A673 (cell line): ENCODE data around the gene SSBP3. TPM values are rescaled to one million over a fixed set of nuclear protein-coding genes. Genes with fewer than 3 reads are reported as not detected.

Source experiments
- BruUV-seq: library from RNA; stranded (reverse); fragments of 400-500 nt; replicated peaks from 2 replicates; lab custom pipeline; 2021; lab: Mats Ljungman, UMichigan
- CTCF ChIA-PET: fragments of 300-600 bp; sonication (Branson Sonifier 250); formaldehyde crosslinking; loops from one replicate; lab custom pipeline; 2022; ENCODE audit warnings: antibody characterized with exemption; lab: Charles Lee
- POLR2A ChIA-PET: fragments of 300-600 bp; sonication (Branson Sonifier 250); formaldehyde crosslinking; loops from one replicate; lab custom pipeline; 2022; ENCODE audit warnings: antibody characterized with exemption; ENCODE audit not compliant: low non-redundant PET; lab: Charles Lee
- DNase-seq: peaks from one replicate; pipeline ENCODE4 v3.0.0-alpha.2; 2015; ENCODE audit warnings: low spot score
- H3K27ac ChIP-seq: fragments of 200-600 bp; sonication (generic); 2 replicates; pipeline ENCODE4 v1.5.1; 2016; ENCODE audit warnings: mixed run types, low read depth, mild to moderate bottlenecking, mixed read lengths, antibody characterized with exemption, low read length; ENCODE audit not compliant: poor library complexity, severe bottlenecking
- H3K27me3 ChIP-seq: fragments of 200-600 bp; sonication (generic); replicated peaks from 2 replicates; pipeline ENCODE4 v1.6.1; 2017; ENCODE audit warnings: mixed run types, low read depth, mild to moderate bottlenecking, mixed read lengths, antibody characterized with exemption, low read length; ENCODE audit not compliant: insufficient read depth, poor library complexity
- H3K36me3 ChIP-seq: fragments of 200-600 bp; sonication (generic); 2 replicates; pipeline ENCODE4 v1.6.1; 2016; ENCODE audit warnings: mixed run types, mild to moderate bottlenecking, mixed read lengths, antibody characterized with exemption, low read length; ENCODE audit not compliant: insufficient read depth, poor library complexity, severe bottlenecking
- H3K4me1 ChIP-seq: fragments of 200-600 bp; sonication (generic); 2 replicates; pipeline ENCODE4 v1.6.1; 2017; ENCODE audit warnings: mixed run types, mild to moderate bottlenecking, mixed read lengths, antibody characterized with exemption, low read length; ENCODE audit not compliant: insufficient read depth, poor library complexity, severe bottlenecking
- H3K4me3 ChIP-seq: fragments of 200-600 bp; sonication (generic); 2 replicates; pipeline ENCODE4 v1.5.1; 2016; ENCODE audit warnings: low read depth, mixed run types, mild to moderate bottlenecking, mixed read lengths, low read length; ENCODE audit not compliant: poor library complexity, severe bottlenecking
- H3K9me3 ChIP-seq: fragments of 200-600 bp; sonication (generic); 2 replicates; pipeline ENCODE4 v1.6.1; 2016; ENCODE audit warnings: mixed run types, low read depth, mild to moderate bottlenecking, mixed read lengths, antibody characterized with exemption, low read length; ENCODE audit not compliant: poor library complexity, severe bottlenecking
- CTCF ChIP-seq: fragments of 300-800, 200-600 bp; sonication (generic); conservative IDR thresholded peaks from 2 replicates; pipeline ENCODE4 v1.5.1; 2017; ENCODE audit warnings: low read depth, mild to moderate bottlenecking, antibody characterized with exemption, low read length, moderate library complexity, mixed read lengths
- EZH2 ChIP-seq: fragments of 200-600 bp; sonication (generic); IDR thresholded peaks from 2 replicates; pipeline ENCODE4 v1.6.1; 2017; ENCODE audit warnings: borderline replicate concordance, low read depth, mild to moderate bottlenecking, mixed read lengths, antibody characterized with exemption, low read length; ENCODE audit not compliant: poor library complexity, severe bottlenecking
- intact Hi-C: fragments of 100-400 bp; cut with micrococcal nuclease; formaldehyde crosslinking; loops from one replicate; pipeline ENCODE4 v1.10.0; 2022; ENCODE audit not compliant: unreplicated experiment
- total RNA-seq: library from RNA; stranded (reverse); gene quantifications from 2 replicates; pipeline ENCODE4 v1.2.3, GENCODE V29; 2021

SSBP3 gene
- total RNA-seq, 1 experiment from 2014 or later, result 43.0 TPM

- CTCF ChIA-PET, result no interaction called here
- no peak overlapping the region for H3K27ac ChIP-seq
- no peaks in the 10 kb centered on the region for H3K4me1 ChIP-seq
- no peak for DNase-seq
- H3K9me3 ChIP-seq, result no peaks in the 10 kb centered on the region
- no peak overlapping the region for H3K4me3 ChIP-seq
- intact Hi-C loops, result no loop called here
- H3K36me3 ChIP-seq, result no peaks in the 10 kb centered on the region
- POLR2A ChIA-PET, result no interaction called here
- TF ChIP-seq EZH2, result no peak
- no peak for TF ChIP-seq CTCF
- no peaks in the 10 kb centered on the region for H3K27me3 ChIP-seq
- no TSS peak for BruUV-seq
Observed at GRCh38 chr1:54413732-54414131, 7.5 kb upstream of the SSBP3 start.

- intact Hi-C loops, result no loop called here
- Histone ChIP-seq H3K4me3 (no peak overlapping the region), H3K36me3 (no peaks in the 10 kb centered on the region), H3K4me1 (no peaks in the 10 kb centered on the region), H3K27ac (no peak overlapping the region), H3K9me3 (no peaks in the 10 kb centered on the region), H3K27me3 (no peaks in the 10 kb centered on the region)
- DNase-seq, result no peak
- no TSS peak for BruUV-seq
- POLR2A ChIA-PET, result no interaction called here
- no peak for TF ChIP-seq EZH2
- TF ChIP-seq CTCF, result no peak
- CTCF ChIA-PET, result no interaction called here
Observed at GRCh38 chr1:54413295-54413694, 7.1 kb upstream of the SSBP3 start.

GRCh38 chr1:54410359-54410758 lies 4.2 kb upstream of the SSBP3 start:
- intact Hi-C loops, result no loop called here
- ChIA-PET POLR2A (no interaction called here), CTCF (no interaction called here)
- H3K27ac ChIP-seq, result no peak overlapping the region
- no TSS peak for BruUV-seq
- DNase-seq, result no peak
- H3K36me3 ChIP-seq, result no peaks in the 10 kb centered on the region
- H3K9me3 ChIP-seq, result no peaks in the 10 kb centered on the region
- TF ChIP-seq EZH2, result no peak
- TF ChIP-seq CTCF, result no peak
- H3K4me1 ChIP-seq, result peaks cover 6% of the 10 kb centered on the region
- no peaks in the 10 kb centered on the region for H3K27me3 ChIP-seq
- no peak overlapping the region for H3K4me3 ChIP-seq
